ENCODE measurements around the gene TNPO1.
"Not testable (repeated sequence)": the region's sequence is repeated elsewhere in the genome, so short reads cannot be mapped to it uniquely, and the experiment has no call there.

TNPO1 gene

DNA sequence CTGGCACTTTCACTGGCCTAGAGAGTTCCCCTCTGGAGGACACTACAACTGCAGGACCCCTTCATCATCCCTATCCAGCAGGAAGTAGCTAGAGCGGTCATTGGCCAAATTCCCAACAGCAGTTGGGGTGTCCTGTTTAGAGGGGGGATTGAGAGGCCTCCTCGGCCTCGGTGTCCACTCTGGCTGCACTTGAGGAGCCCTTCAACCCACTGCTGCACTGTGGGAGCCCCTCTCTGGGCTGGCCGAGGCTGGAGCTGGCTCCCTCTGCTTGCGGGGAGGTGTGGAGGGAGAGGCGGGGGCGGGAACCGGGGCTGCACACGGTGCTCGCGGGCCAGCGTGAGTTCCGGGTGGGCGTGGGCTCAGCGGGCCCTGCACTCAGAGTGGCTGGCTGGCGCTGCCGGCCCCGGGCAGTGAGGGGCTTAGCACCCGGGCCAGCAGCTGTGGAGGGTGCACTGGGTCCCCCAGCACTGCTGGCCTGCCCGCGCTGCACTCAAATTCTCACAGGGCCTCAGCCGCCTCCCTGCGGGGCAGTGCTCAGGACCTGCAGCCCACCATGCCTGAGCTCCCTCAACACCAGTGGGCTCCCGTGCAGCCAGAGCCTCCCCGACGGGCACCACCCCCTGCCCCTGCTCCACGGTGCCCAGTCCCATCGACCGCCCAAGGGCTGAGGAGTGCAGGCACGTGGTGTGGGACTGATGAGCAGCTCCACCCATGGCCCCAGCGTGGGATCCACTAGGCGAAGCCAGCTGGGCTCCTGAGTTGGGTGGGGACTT is 118.7 kb downstream of the TNPO1 start:
- not testable (repeated sequence) for DNase-seq (ENCODE audit: low read depth)

DNA sequence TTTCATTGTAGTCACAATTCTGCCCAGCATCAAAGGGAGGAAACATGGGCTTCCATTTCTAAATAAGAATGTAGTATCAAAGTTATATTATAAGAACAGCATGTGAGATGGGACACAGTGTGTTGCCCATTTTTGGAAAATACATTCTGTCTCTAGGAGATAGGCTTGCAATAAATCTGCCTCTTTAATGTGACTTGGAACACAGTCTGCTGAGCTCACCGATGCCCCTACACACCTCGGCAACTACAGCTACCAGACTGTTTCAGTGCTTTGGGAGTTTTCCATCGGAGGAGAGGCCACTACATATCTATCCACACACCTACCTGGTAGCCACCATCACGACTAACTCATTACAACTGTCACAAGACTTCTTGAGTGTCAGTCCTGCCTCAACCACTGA is 120.4 kb downstream of the TNPO1 start:
- no peak for DNase-seq (ENCODE audit: low read depth)

DNA sequence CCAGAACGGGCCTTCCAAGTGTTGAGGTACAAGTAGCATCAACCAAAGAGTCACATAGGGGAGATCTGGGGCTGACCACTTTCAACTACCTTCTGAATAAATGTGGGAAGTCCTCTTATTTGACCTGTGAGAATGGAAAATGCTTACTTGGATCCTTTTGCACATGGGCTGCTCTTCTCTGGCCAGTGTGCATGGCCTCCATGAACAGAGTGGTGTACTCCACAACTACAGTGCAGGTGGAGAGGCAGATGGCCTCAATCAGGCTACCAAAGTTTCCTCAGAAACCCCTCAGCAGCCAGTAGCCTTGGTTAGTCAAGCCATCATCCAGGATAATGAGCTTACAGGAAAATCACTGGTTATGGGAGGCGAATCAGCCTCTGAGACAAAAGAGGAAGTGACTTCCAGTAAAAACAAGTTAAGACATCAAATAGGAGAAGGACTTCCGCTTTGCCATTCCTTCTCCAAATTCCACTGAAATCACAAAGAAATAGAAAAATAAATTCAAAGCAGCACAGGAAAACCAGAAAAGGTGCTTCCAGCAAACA is 121.1 kb downstream of the TNPO1 start:
- no peak for DNase-seq (ENCODE audit: low read depth)

DNA sequence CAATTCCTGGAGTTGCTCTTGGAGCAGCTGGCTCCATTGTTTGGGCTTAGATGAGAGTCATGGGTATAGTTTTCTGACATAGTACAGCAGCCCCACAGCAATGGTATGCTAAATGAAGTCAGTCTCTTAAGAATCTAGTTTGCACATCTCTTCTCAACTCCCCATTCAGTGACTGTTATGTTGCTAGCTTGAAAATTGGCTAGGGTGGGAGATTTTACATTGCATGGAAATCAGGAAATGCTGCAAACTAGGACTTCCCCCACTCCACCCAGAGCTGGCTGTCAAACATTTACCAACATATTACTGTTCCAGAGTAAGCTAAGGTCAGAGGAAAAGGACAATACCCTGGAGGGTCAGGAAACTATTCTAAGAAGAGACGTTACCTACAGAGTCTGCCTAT is 121.7 kb downstream of the TNPO1 start:
- DNase-seq (ENCODE audit: low read depth): no peak

DNA sequence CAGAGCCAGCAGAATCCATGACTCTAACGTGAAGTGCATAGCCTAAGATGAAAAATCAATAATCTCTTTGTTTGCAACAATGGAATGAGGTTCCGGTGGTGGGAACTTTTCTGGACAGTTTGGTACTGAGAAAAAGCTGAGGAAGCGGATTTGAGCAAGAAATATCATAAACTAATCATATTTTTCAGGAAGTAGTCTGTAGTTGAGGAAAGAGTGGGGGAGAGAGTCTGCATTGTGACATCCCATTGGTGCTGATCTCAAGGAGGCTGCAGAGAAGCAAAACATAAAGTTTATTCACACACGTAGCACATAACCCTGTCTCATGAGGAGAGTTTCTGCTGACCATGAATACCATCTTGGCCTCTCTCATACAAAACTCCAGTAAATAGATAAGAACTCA is 123.6 kb downstream of the TNPO1 start:
- DNase-seq (ENCODE audit: low read depth): no peak

DNA sequence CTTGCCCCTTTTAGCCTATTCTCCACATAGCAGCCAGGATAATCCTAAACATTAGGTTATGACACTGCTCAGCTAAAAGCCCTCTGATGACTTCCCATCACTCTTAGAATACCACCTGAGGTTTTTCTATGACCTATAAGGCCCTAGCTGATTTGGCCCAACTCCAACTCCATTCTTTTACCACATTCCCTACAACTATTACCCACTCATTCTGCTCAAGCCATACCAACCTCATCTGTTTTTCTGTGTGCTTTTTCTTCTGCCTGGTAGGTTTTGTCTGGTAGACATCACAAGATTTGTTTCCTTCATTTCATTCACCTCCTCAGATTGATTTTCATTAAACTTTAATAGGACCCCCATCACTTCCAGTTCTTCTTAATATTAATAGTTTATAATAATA is 126.8 kb downstream of the TNPO1 start:
- no peak for DNase-seq (ENCODE audit: low read depth)

DNA sequence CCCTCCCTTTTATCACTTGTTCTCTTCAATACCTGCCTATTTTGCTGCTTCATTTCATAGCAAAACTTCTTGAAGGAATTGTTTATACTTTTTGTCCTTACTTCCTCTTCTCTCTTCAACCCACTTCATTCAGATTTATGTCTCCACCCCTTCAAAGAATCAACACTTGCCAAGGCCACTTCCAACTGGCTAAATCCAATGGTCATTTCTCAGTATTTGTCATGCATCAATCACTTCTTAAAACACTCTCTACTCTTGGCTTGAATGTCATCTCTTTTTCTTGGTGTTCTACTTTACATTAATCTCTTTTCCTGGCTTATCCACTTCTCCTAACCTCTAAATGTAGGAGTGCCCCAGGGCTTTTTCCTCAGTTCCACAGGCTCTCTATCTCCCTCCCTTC is 131.0 kb downstream of the TNPO1 start:
- DNase-seq (ENCODE audit: low read depth): no peak

DNA sequence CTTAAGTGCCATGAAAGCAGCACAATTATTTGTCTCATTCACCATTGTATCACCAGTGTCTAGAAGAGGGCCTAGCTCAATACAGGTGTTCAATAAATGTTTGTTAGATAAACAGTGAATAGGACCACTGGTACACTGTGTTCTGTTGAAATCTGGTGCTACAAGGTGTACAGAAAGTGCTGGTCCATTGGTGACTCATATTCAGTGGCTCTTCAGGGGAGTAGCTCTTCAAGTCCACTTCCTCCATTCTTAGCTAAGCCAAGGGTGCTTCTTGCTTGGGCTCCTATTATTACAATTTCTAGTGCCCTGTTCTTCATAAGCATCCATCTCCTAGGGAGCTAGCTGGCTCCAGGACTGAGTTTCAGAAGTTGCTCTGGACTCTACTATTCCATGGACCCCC is 133.0 kb downstream of the TNPO1 start:
- DNase-seq (ENCODE audit: low read depth): no peak

DNA sequence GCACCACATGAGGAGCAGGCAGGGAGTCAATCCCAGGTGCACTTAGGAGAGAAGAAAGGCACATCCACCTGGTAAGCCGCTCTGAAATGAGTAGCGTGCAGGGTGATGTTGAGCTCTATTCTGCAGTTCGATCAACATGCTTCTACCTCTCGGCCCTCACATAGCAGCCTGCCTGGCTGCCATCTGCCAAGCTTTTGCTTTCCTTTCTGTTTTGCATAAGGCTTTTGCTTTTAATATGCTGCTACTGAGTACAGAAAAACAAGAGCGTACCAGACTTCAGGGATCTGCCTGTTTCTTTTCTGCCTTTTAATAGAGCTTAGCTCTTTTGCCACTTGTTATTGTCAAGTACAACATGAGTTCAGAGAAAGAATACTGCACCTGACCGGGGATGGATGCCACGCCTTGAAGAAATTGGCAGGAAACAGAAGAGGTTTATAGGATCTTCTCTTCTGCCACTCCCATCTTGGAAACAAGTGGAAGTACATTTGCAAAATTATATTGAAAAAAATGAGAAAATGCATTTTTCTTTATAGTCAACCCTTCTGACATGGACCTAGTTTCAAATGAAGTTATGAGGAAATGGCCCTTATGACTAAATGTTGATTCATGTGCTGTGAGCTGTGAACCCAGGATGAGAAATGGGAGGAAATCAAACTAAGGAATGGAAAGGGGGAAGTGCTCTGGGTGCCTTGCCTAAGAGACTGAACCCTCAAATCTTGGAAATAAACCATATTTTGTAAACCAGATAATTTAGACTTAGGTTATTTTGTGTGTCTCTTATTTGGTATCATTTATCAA is 135.4 kb downstream of the TNPO1 start:
- DNase-seq (ENCODE audit: low read depth): no peak

DNA sequence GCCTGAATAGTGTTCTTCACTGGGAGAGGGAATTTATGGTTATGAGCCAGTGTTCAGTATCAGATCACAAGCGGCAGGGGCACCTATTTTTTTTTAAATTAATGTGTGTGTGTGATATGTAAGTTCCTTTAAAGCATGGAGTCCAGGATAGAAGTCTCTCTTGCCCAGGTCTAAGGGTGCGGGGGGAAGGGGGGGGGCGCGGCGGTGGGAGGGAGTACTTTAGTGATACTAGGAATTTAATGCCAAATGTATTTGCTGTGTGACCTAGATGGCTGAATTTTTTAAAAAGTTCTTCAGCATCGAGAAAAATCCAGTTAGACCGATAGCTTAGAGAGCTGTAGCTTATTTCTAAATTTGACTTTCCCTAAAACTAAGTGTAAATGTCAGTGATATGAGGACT is 137.9 kb downstream of the TNPO1 start:
- DNase-seq (ENCODE audit: low read depth): no peak

DNA sequence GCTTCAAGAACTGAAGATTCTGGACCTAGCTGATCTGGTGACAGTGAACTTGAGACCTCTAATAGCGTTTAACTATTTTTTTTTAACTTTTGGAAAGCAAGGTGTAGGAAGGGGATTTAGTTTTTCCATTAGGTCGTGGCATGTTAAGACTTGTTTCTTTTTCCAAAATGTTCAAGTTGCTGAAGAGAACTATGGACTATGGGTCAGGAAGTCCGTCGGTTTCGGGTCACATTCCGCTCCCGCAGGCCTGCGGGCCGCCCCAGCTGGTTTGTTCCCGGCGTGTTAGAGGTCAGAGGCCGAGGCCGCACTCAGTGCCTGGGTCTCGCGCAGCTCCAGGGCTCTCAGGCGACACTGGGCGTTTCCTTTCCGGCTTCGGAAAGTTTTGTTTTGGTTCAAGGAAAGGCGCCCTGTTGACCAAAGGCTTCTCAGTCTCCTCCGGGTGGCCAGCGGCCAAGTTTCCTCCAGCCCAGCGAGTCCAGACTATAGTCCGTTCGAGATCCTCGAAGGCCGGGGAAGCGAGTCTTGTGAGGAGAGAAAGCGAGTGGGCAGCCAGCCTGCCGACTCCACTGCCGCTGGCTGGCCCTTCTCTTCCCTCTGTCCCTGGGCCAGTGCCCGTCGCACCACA is 138.8 kb downstream of the TNPO1 start:
- no peak for DNase-seq (ENCODE audit: low read depth)

DNA sequence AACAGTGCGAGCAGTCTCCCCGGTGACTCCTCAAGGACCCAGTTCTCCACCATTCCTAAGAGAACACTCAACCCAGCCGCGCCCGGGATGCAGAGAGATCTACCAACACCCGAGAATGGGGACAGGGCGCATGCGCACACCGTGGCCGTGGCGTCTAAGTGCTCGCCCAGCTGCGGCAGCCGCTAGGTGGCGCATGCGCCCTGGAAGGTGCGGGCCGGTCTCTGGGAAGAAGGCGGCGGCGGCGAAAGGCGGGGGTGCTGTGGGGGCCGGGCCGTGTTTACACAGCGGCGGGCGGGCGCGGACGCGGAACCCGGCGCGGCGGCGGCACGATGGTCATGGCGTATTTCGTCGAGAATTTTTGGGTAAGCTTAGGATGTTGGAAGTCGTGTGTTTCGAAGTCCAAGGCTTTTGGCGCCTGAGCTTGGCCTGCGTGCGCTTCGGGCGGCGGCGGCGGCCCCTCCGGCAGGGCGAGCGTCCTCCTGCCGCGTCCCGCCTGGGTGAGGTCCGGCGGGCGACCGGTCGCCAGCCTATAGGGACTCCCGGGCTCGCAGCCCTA is 139.4 kb downstream of the TNPO1 start, which contains the start of gene FCHO2:
Gene FCHO2, plus strand, starts transcription at position 274 of the 556 bp plus-strand sequence. Its CDS starts 56 bp downstream, at position 330.
- peak; percentile 94 for DNase-seq (ENCODE audit: low read depth)

DNA sequence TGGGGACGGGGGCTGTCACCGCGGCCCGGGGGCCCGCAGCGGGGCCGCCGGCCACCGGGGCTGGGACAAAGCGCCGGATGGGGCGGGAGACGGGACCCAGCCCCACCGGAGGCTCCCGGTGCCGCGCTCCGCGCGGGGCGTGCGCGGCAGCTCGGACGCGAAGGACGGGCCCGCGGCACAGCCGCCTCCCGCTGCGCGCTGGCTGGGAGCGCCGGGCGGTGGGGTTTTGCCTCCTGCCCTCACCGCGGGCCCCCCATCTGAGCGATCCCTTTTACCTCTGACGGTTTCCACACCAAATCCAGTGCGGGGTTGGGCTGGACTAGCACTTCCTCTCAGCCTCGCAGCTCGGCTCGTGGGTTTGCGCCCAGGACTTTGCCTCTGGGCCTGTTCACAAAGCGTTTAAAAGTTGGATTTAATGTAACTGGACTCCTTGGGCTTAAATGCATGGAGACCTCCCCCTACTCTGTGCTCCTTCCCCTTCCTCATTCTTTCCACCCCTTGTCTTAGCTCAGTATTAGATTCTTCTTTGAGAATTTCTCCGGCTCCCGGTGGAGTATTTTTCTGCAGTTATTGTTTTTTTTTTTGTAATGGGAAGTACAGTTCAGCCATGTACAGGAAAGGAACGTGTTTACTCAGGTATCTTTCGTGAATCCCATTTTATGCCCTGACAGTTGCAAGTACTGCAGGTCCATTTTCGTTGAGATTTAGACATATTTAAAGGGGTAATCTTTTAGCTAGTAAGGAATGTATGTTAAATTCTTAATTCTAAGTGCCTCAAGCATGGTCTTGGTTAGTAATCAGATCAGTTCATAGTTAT is 140.1 kb downstream of the TNPO1 start:
- DNase-seq (ENCODE audit: low read depth): no peak

DNA sequence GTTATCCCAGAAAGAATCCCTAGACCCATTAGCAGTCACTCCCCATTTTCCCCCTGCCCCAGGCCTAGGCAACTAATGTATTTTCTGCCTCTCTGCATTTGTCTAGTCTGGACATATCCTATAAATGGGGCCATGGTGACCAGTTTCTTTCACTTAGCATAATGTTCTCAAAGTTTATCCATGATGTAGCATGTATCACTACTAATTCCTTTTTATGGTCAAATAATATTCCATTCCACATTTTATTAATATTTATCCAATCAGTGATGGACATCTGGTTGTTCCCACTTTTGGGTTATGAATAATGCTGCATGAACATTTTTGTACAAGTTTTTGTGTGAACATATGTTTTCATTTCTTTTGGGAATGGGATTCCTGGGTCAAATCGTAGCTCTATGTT is 140.9 kb downstream of the TNPO1 start:
- DNase-seq (ENCODE audit: low read depth): no peak

DNA sequence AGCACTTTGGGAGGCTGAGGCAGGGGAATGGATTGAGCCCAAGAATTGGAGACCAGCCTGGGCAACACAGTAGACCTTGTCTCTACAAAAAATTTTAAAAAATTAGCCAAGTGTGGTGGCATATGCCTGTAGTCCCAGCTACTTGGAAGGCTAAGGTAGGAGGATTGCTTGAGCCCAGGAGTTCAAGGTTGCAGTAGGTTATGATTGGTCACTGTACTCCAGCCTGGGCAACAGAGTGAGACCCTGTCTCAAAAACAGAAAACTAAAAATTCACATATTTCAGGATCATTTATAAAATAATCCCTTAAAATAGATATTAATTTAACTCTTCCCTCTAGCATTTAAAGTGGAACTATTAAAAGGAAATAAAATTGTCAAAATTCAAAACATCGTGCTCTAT is 142.8 kb downstream of the TNPO1 start:
- DNase-seq (ENCODE audit: low read depth): no peak
